Neural crest cell (in vitro differentiated cells): ENCODE results near the gene BPIFB1. TPM values are rescaled to one million over a fixed set of nuclear protein-coding genes. Genes with fewer than 3 reads are reported as not detected.

Experiments
- DNase-seq: peaks from one replicate; pipeline ENCODE4 v3.0.0; 2021; ENCODE audit warnings: low read depth, mixed read lengths, low spot score
- H3K27ac Mint-ChIP-seq: one replicate; pipeline ENCODE4 v1.8.0; 2021; ENCODE audit warnings: mild to moderate bottlenecking, mixed read lengths; ENCODE audit not compliant: unreplicated experiment
- H3K27me3 Mint-ChIP-seq: 2 replicates; pipeline ENCODE4 v1.8.0; 2021; ENCODE audit warnings: low read depth, mild to moderate bottlenecking, mixed read lengths
- H3K36me3 Mint-ChIP-seq: 2 replicates; pipeline ENCODE4 v1.8.0; 2021; ENCODE audit warnings: low read depth, mild to moderate bottlenecking, mixed read lengths
- H3K4me1 Mint-ChIP-seq: 2 replicates; pipeline ENCODE4 v1.8.0; 2021; ENCODE audit warnings: mixed read lengths
- H3K4me3 Mint-ChIP-seq: one replicate; pipeline ENCODE4 v1.8.0; 2021; ENCODE audit warnings: mild to moderate bottlenecking, mixed read lengths
- H3K9me3 Mint-ChIP-seq: 2 replicates; pipeline ENCODE4 v1.8.0; 2021; ENCODE audit warnings: mixed read lengths
- CTCF ChIP-seq: fragments of 200-600 bp; sonication (generic); conservative IDR thresholded peaks from 2 replicates; pipeline ENCODE4 v1.5.0; 2021; ENCODE audit warnings: antibody characterized with exemption, mild to moderate bottlenecking
- total RNA-seq: library from RNA; stranded (reverse); gene quantifications from 2 replicates; pipeline ENCODE4 v1.2.1, GENCODE V29; 2021

Gene BPIFB1
- total RNA-seq, 1 donor from 2014 or later: not detected

DNA sequence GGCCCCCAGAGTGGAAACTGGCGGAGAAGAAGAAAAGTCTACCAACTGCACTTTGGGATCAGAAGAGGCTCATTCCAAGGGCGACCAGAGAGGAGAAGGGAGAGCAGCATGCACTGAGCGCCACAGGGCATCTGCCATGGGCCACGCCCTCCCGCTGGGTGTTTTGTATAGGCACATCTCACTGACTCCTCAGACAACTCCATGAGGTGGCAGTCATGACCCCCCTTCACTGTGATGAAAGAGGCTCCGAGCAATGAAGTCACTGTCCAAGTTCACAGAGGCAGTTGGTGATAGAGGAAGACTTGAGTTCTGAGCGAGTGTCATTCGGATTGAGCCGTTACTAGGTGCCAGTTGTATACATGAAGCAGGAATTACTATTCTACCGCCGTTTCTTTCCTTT is 15.4 kb downstream of the BPIFB1 start:
- TF ChIP-seq CTCF: no peak
- Mint-ChIP-seq H3K27me3 (peaks cover 42% of the 10 kb centered on the region), H3K27ac (no peak overlapping the region), H3K9me3 (no peaks in the 10 kb centered on the region), H3K4me3 (no peak overlapping the region), H3K4me1 (no peaks in the 10 kb centered on the region), H3K36me3 (no peaks in the 10 kb centered on the region)
- no peak for DNase-seq

- DNase-seq: peak; percentile 96
- no peak overlapping the region for H3K27ac Mint-ChIP-seq
- no peaks in the 10 kb centered on the region for H3K36me3 Mint-ChIP-seq
- no peak overlapping the region for H3K4me3 Mint-ChIP-seq
- H3K27me3 Mint-ChIP-seq: peaks cover 38% of the 10 kb centered on the region
- H3K9me3 Mint-ChIP-seq: no peaks in the 10 kb centered on the region
- TF ChIP-seq CTCF: peak; percentile 100
- no peaks in the 10 kb centered on the region for H3K4me1 Mint-ChIP-seq
Measured at GRCh38 chr20:33299111-33299603, 16.1 kb downstream of the BPIFB1 start.

DNA sequence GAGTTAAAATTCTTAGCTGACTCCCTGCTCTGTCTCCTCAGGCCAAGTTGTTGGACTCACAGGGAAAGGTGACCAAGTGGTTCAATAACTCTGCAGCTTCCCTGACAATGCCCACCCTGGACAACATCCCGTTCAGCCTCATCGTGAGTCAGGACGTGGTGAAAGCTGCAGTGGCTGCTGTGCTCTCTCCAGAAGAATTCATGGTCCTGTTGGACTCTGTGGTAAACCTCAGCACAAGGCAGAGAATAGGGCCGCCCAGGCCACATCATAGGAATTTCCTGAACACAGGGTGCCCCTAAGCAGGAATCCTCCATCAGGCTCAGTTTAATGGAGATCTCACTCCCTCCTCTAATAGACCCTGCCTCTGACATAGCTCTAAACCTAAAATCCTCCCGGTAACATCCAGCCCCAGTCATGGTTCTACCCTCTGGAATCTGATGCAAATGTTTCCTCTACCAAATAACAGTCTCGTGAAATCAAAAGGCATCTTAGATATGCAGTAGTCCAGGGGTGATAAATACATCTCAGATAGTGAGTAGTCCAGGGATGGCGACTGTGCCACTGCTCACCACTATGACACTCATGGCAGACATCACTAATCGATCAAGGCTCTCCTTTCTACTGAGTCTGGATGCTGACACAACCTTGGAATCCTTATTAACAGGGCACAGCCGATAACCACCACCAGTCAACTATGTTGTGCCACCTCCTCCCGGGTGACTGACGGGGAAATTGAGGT is 18.3 kb downstream of the BPIFB1 start:
- Mint-ChIP-seq H3K27ac (no peak overlapping the region), H3K4me1 (peaks cover 5% of the 10 kb centered on the region)

DNA sequence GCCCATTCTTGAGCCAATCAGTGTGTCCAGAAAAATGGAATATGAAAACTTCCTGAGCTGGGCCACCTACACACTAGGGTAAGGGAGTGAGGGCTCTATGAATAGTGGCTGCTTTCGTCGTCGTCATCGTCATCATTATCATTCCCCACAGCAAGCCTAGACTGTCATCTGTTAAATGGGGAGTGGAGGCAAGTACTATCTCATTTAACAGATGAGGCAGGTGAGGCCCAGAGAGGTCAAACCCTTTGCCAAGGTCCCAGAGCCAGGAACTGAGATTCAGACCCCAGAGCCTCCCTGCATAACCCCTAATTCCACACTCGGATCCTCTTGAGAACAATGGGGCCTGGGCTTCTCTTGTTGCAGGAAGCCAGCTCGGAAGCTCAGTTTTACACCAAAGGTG is 20.6 kb downstream of the BPIFB1 start:
- H3K4me3 Mint-ChIP-seq: no peak overlapping the region
- DNase-seq: no peak
- H3K27me3 Mint-ChIP-seq: peaks cover 5% of the 10 kb centered on the region
- peaks cover 3% of the 10 kb centered on the region for H3K9me3 Mint-ChIP-seq
- peaks cover 5% of the 10 kb centered on the region for H3K4me1 Mint-ChIP-seq
- peak overlapping the region; percentile 2 for H3K27ac Mint-ChIP-seq
- H3K36me3 Mint-ChIP-seq: no peaks in the 10 kb centered on the region
- TF ChIP-seq CTCF: no peak

More for the DNA sequence above, 18.3 kb downstream of the BPIFB1 start:
- no peak for DNase-seq
- no peaks in the 10 kb centered on the region for H3K9me3 Mint-ChIP-seq
- no peak overlapping the region for H3K4me3 Mint-ChIP-seq
- TF ChIP-seq CTCF: no peak
- H3K27me3 Mint-ChIP-seq: peaks cover 21% of the 10 kb centered on the region
- H3K36me3 Mint-ChIP-seq: no peaks in the 10 kb centered on the region

DNA sequence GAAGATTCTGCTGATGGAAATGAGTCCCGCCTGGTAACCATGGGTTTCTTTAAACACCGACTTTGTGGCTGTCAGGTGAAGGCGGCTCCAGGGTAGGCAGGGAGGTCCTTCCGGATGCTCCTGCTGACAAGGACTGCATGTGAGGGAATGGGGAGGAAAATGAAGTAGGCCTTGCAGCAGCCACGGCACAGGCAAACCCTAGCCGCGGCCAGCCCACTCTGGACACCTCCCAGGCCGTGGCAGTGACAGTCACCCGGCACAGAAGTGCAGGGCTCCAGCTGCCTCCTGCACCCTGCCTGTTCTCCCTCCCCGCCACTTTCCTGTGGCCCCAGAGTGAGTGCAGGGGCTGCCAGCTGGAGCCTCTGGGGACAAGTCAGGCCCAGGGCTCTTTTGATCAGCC is 21.0 kb downstream of the BPIFB1 start:
- H3K4me3 Mint-ChIP-seq: no peak overlapping the region
- DNase-seq: no peak
- H3K9me3 Mint-ChIP-seq: peaks cover 6% of the 10 kb centered on the region
- H3K36me3 Mint-ChIP-seq: no peaks in the 10 kb centered on the region
- peaks cover 5% of the 10 kb centered on the region for H3K4me1 Mint-ChIP-seq
- no peak for TF ChIP-seq CTCF
- peaks cover under 1% of the 10 kb centered on the region for H3K27me3 Mint-ChIP-seq
- H3K27ac Mint-ChIP-seq: no peak overlapping the region
